ENCODE data around the gene MEGF11.

Gene MEGF11

DNA sequence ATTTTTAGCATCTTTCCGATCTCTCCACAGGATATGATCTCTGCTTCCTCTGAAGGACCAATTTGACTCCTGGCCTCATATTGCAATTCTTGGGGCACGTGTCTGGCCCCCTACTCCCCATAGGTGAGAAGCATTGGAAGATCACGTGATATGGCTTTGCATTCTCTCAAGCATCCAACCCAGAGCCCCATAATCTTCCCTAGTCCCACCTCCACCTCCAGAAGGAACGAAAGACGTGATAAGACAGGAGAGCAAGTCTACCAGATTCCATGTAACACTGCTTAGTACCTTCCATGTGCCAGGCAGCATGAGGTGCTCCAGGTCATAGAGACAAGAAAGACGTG is 176.3 kb downstream of the MEGF11 start:
- DNase-seq (ENCODE audit: extremely low spot score, insufficient read length, low read depth) (no peak), FAIRE-seq (no peak)

DNA sequence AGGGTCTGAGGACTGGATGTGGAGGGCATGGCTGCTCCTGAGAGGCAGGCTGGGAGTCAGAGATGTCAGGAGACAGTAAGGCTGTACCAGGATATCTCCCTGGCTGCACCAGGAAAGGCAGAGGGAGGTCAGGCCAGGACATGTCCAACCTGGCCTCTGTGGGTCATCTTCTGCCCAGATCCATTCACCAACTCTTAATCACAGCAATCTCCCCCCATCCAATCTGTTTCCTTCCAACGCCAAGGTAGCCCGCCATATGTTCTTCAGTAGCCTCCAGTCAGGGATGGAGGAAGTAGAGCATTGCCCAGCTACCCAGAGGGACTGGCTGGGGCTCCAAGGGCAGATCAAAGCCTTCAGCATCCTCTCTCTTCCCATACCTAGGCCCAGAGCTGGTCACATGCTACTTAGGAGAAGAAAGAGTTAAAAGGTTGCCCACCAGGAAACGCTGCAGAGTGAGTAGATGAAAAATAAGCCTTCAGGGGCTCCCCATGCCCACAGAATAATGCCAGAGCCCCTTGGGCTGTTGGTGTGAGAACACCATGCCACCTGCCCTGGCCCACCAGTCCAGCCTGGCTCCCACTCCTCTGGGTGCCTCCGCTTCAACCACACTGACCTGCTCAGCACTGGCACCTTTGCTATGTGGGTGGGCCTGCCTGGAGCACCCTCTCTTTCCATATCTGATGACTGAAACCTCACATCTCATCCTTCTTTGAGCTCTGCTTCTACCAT is 176.8 kb downstream of the MEGF11 start:
- FAIRE-seq: no peak
- DNase-seq (ENCODE audit: extremely low spot score, insufficient read length, low read depth): no peak

- no peak for FAIRE-seq
These were observed 177.6 kb downstream of the MEGF11 start for GRCh38 chr15:66075947-66076346.

DNA sequence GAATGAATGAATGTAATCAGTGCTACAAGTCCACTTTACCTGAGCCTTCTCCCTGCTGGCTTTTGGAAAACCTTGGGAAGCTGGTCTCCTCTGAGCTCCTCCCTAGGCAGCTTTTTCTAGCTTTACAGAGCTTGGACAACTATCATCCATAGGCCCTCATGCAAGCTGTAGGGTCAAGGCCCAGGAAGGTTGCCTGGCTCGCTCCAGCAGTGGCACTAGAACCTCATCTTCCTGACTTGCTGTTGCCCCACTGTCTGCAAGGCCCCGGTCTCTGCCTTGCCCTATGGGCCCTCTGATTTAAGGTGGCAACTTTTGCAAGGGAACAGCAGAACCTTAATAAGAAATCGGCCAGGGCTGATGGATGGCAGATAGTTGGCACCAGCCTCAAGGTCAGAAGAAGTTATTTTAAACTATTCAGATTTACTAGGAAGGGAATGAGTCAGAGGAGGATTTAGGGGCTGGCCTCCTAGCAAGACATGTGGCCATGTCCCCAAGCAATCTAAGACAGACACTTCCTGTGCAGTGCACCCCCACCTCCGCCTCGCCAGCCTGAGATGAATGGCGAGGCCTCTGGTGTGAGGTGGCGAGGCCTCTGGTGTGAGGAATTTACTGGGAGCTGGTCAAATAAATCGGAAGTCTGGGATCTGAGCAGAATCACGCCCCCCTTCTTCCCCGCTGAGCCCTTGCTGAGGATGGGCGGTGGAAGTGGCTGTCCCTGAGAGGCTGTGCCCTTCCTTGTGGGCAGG is 180.8 kb downstream of the MEGF11 start:
- FAIRE-seq: no peak
- no peak for DNase-seq (ENCODE audit: extremely low spot score, insufficient read length, low read depth)

More at GRCh38 chr15:66075947-66076346, 177.6 kb downstream of the MEGF11 start:
- DNase-seq (ENCODE audit: extremely low spot score, insufficient read length, low read depth): no peak

DNA sequence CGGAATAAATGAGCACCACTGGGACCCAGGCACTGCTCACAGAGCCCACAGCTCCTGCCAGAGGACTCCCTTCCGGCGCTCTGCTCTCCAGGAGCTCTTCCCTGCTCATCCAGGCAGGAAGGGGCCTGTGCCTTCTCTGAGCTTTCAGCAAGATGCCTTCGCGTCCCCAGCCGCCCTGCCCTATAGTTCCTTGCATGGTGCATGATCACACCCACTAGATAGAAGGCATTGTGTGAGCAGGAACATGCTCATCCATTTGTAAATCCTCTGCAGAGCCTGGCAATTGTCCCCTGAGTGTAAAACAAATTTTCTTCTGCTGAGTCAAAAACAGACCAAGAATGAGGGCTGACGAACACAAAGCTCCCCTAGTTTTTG is 181.6 kb downstream of the MEGF11 start:
- DNase-seq (ENCODE audit: extremely low spot score, insufficient read length, low read depth): no peak

DNA sequence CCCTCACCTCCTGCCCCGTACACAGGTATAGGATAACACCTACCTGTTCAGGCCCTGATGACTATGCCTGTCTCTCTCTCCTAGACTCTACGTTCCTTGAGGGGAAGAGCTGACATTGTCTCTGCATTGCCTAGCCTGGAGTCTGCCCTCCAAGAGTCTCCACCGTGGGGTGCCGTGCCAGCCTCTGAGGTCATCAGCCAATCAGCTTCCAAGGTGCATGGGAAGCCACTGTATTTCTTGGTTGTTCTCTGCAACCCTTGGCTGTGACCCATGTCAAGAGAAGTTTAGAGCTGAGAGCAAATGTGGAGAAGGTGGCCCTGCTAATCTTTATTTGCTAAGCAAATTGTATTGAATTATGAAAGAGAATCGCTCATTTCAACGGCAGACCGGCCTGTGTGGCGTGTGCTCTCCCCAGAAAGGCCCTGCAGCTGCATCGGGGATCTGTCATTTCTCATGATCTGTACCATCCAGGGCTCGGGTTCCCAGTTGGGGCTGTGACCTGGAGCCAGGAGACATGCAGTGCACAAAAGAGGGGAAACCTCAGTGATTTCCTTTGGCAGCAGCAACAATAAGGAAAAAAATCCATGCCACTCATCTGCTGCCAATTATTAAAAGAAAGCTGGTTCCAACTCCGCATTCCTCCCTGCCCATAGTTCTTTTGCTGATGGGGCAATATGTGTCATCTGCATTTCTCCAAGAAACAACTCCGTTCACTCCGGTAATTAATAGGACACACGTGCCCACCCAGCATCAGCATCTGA is 182.2 kb downstream of the MEGF11 start:
- no peak for DNase-seq (ENCODE audit: extremely low spot score, insufficient read length, low read depth)
- FAIRE-seq: no peak

More for the DNA sequence above, 181.6 kb downstream of the MEGF11 start:
- no peak for FAIRE-seq

GRCh38 chr15:66070220-66070934 is 183.2 kb downstream of the MEGF11 start:
- DNase-seq (ENCODE audit: extremely low spot score, insufficient read length, low read depth) (no peak), FAIRE-seq (no peak)

DNA sequence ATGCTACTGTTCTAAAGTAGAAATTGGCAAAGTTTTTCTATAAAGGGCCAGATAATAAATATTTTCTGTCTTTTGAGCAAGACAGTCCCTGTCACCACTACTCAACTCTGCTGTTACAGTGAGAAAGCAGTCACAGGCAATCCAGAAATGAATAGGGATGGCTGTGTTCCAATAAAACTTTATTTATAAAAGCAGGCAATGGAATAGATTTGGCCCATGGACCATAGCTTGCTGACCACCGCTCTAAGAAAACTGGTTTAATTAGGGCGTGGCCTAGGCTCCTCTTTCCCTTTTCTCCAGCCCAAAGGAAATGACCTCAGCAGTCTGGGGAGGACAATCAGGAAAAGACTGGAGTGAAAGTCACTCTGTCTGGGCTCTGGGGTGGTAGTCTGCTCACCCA is 183.8 kb downstream of the MEGF11 start:
- DNase-seq (ENCODE audit: extremely low spot score, insufficient read length, low read depth) (no peak), FAIRE-seq (no peak)

GRCh38 chr15:66068801-66069200 is 184.7 kb downstream of the MEGF11 start:
- no peak for DNase-seq (ENCODE audit: extremely low spot score, insufficient read length, low read depth)
- FAIRE-seq: no peak

DNA sequence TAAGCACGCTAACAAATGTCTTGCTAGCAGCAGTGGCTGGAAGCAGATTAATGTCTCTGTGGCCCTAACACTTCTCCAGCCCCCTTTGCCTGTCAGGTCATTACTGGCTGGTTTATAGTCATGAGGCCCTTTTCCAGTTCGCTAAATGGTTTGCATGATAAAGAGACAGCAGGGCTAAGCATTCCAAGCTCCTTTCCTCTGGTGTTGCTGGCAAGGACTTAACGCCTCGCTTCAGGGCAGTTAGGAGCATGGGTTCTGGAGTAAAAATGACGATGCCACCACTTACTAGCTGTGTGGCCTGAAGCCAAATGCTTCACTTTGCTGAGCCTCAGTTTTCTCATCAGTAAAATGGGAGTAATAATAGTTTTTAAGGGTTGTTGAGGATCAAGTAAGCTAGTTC is 185.9 kb downstream of the MEGF11 start:
- DNase-seq (ENCODE audit: extremely low spot score, insufficient read length, low read depth) (no peak), FAIRE-seq (no peak)

DNA sequence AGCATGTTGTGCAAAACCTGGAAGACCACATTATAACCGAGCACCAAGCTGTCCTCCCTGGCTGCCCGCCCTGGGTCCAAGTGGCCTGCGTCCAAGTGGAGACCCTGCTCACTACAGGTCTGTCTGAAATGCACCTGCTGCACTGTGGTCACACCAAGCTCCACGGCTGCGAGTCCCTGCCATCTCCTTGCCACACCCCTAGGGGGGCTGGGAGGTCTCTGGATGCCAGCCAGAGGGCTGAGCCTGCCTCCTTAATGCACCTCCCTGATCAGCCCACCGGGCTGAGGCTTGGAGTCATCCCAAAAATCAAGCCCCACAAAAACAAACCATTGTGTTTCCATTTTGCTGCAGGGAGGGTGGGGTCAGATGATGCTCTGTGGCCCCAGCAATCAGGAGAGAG is 187.1 kb downstream of the MEGF11 start:
- FAIRE-seq (no peak), DNase-seq (ENCODE audit: extremely low spot score, insufficient read length, low read depth) (no peak)

GRCh38 chr15:66066005-66066404 is 187.5 kb downstream of the MEGF11 start:
- DNase-seq (ENCODE audit: extremely low spot score, insufficient read length, low read depth) (no peak), FAIRE-seq (no peak)

DNA sequence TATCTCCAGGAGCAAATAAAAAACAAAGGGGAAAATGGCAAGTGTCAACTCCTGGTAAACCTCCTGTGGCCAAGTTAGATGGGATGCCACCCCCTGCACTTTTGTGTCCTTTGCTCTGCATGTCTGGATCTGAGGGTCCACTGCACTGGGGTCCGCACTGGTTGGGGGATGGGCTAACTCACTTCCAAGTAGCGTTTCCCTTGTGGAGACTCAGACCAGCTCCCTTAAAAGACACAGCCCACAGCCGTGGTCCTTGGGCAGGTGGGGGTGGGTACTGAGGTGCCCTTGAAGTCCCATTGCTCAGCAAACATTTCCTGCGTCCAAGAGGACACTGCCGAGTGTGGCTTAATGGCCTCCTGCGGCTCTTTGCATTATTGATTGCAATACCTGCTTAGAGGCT is 188.2 kb downstream of the MEGF11 start:
- DNase-seq (ENCODE audit: extremely low spot score, insufficient read length, low read depth) (no peak), FAIRE-seq (no peak)

DNA sequence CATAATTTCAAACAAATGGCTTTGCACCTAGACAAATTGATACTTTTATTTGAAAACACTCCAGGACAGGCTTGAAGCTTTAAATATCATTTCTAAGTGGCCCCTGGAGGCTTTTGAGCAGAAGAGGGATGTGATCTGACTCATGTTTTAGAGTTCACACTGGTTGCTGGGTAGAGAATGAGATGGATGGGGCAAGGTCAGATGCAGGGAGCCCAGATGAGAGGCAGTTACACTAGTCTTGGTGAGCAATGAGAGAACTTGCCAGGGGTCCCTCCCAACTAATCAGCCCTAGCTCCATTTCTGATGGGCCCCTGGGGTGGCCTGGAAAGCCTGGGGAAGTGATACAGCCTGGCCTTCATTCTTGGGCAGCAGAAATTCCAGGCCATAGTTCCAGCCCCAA is 190.4 kb downstream of the MEGF11 start:
- no peak for FAIRE-seq

DNA sequence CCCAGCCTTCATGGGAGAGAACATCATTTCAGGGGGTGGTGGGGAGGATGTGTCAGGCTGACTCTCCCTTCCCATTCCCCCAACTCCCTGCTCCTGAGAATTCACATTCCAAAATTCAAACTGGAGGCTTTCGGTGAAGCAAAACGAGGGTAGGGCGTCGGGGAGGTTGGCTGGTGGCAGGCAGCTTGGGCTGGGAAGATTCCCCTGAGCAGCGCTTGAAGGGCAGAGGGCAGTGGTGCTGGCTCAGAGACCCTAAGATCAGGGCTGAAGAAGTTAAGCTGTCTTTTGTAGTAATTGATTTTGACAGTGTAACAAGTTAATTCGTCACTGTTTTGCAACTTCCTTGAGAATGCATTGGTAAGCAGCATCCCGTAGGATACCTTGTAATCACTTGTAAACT is 196.5 kb downstream of the MEGF11 start:
- no peak for FAIRE-seq

More for the DNA sequence above, 190.4 kb downstream of the MEGF11 start:
- DNase-seq (ENCODE audit: extremely low spot score, insufficient read length, low read depth): no peak

GRCh38 chr15:66053991-66054390 is 199.6 kb downstream of the MEGF11 start:
- FAIRE-seq: no peak
- no peak for DNase-seq (ENCODE audit: extremely low spot score, insufficient read length, low read depth)

More for the DNA sequence above, 196.5 kb downstream of the MEGF11 start:
- no peak for DNase-seq (ENCODE audit: extremely low spot score, insufficient read length, low read depth)

DNA sequence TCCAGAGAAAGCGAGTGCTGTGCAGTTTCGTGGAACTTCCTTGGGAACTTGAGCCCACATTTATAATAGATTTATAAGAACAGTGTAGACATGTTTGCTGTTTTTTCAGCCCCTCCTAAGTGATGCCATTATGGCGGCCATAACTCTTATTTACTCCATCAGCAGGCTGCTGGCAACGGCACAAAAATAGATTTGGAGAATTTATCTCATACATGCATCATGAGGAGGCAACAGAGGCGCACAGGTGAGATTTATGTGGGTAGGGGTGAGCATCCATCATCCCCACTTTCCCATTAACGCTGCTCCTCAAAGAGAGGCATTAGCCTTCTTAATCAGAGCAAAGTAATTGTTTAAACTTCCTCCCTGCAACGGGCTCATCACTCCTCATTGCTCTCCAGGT is 201.7 kb downstream of the MEGF11 start:
- DNase-seq (ENCODE audit: extremely low spot score, insufficient read length, low read depth) (no peak), FAIRE-seq (no peak)

- DNase-seq (ENCODE audit: extremely low spot score, insufficient read length, low read depth) (no peak), FAIRE-seq (no peak)
These were observed 203.3 kb downstream of the MEGF11 start for GRCh38 chr15:66050264-66050663.

DNA sequence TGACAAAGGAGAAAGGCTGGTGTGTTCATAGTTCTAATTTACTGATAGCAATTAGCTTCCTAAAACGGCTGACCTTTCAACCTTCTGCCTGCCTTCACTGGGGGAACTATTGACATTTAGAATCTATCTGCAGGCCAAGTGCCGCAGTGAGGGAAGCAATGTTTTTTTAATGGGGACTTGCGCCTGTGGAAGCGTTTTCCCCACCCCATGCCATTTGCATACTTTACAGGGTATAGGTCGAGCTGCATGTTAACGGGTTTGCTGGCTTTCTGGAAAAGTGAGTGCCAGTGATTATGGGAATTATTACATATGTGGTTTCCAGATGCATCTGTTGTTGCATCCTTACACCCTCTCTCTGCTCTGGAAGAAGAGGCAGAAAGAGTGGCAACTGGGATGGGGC is 204.2 kb downstream of the MEGF11 start:
- DNase-seq (ENCODE audit: extremely low spot score, insufficient read length, low read depth): no peak

GRCh38 chr15:66047321-66048024 is 206.1 kb downstream of the MEGF11 start:
- no peak for FAIRE-seq
- no peak for DNase-seq (ENCODE audit: extremely low spot score, insufficient read length, low read depth)

More for the DNA sequence above, 204.2 kb downstream of the MEGF11 start:
- no peak for FAIRE-seq

Data from GM18507 (cell line).